MM.1S (cell line): ENCODE results near the gene AQP12A.

Experiments
- DNase-seq: peaks from one replicate; pipeline ENCODE4 v3.0.0-alpha.2; 2015
- H2AFZ ChIP-seq: fragments of 300-600 bp; sonication (generic); 2 replicates; pipeline ENCODE4 v1.6.0; 2016; ENCODE audit warnings: antibody characterized with exemption, low read length
- H3F3A ChIP-seq: fragments of 300-600 bp; sonication (generic); 2 replicates; pipeline ENCODE4 v1.6.1; 2016; ENCODE audit warnings: mild to moderate bottlenecking, antibody characterized with exemption, low read length, moderate library complexity, mixed read lengths; ENCODE audit not compliant: insufficient read depth
- H3K27ac ChIP-seq: fragments of 300-600 bp; sonication (generic); 2 replicates; pipeline ENCODE4 v1.5.1; 2016; ENCODE audit warnings: mild to moderate bottlenecking, low read length
- H3K27me3 ChIP-seq: fragments of 300-600 bp; sonication (generic); replicated peaks from 2 replicates; pipeline ENCODE4 v1.6.0; 2016; ENCODE audit warnings: low read length; ENCODE audit not compliant: insufficient read depth
- H3K36me3 ChIP-seq: fragments of 300-600 bp; sonication (generic); replicated peaks from 2 replicates; pipeline ENCODE4 v1.6.1; 2016; ENCODE audit warnings: mild to moderate bottlenecking, low read length, mixed read lengths; ENCODE audit not compliant: insufficient read depth
- H3K4me1 ChIP-seq: fragments of 300-600 bp; sonication (generic); 2 replicates; pipeline ENCODE4 v1.6.1; 2016; ENCODE audit warnings: low read length, mixed read lengths
- H3K4me2 ChIP-seq: fragments of 300-600 bp; sonication (generic); 2 replicates; pipeline ENCODE4 v1.6.0; 2016; ENCODE audit warnings: low read depth, low read length
- H3K4me3 ChIP-seq: fragments of 300-600 bp; sonication (generic); 2 replicates; pipeline ENCODE4 v1.5.1; 2016; ENCODE audit warnings: low read length, mixed read lengths
- H3K79me2 ChIP-seq: fragments of 300-600 bp; sonication (generic); 2 replicates; pipeline ENCODE4 v1.6.1; 2016; ENCODE audit warnings: mixed run types, low read length, mixed read lengths
- H3K9ac ChIP-seq: fragments of 300-600 bp; sonication (generic); 2 replicates; pipeline ENCODE4 v1.6.1; 2016; ENCODE audit warnings: low read length, mixed read lengths
- H3K9me2 ChIP-seq: fragments of 300-600 bp; sonication (generic); replicated peaks from 2 replicates; pipeline ENCODE4 v1.6.1; 2016; ENCODE audit warnings: mild to moderate bottlenecking, low read length, mixed read lengths; ENCODE audit not compliant: insufficient read depth
- H3K9me3 ChIP-seq: fragments of 300-600 bp; sonication (generic); replicated peaks from 2 replicates; pipeline ENCODE4 v1.6.1; 2016; ENCODE audit warnings: mild to moderate bottlenecking, low read length, mixed read lengths; ENCODE audit not compliant: insufficient read depth
- H4K20me1 ChIP-seq: fragments of 300-600 bp; sonication (generic); 2 replicates; pipeline ENCODE4 v1.6.1; 2016; ENCODE audit warnings: mild to moderate bottlenecking, low read length, moderate library complexity, mixed read lengths; ENCODE audit not compliant: insufficient read depth
- EZH2 ChIP-seq: fragments of 300-600 bp; sonication (generic); optimal IDR thresholded peaks from 2 replicates; pipeline ENCODE3; 2017; ENCODE audit warnings: low read depth, mild to moderate bottlenecking, antibody characterized with exemption, low read length, mixed read lengths
- EZH2phosphoT487 ChIP-seq: fragments of 300-600 bp; sonication (generic); IDR thresholded peaks from 2 replicates; pipeline ENCODE4 v1.6.1; 2018; ENCODE audit warnings: antibody characterized with exemption, low read length
- TF ChIP-seq, protein P1 (sequence below): fragments of 300-600 bp; sonication (generic); IDR thresholded peaks from 2 replicates; pipeline ENCODE4 v1.5.1; 2016; ENCODE audit warnings: antibody characterized with exemption, low read length, mixed read lengths

Gene AQP12A

DNA sequence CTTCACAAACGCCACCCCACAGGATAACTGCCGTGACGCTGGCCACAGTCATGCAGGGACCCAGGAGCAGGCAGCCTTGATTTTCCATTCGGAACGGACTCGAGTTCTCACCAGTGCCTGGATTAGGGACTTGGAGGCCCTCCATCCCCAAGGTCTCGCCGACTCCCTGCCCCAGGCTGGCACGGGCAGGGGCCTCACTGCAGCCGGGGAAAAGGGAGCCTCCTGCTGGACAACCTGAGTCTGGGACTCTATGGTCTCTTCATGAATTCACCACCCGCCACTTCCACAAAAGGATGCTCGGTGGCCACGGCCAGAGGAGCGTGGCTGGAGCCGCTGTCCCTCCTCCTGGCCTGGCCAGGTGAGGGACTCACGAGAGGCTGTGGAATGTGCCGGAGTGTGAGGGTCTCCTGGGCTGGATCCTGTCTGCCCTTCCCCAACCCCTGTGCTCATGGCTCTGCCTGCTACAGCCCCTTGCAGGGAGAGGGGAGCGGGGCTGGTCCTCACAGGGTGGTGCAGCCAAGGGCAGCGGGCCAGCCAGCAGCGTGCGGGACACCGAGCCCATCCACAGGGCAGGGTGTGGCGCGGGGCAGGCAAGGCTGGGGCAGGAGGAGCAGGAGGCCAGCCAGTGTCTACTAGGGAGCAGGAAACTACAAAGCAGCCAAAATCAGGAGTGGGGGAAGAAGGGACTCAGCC is 42.3 kb downstream of the AQP12A start:
- H3K36me3 ChIP-seq = no peaks in the 10 kb centered on the region
- H3K27ac ChIP-seq = no peak overlapping the region
- no peaks in the 10 kb centered on the region for H4K20me1 ChIP-seq
- H3K27me3 ChIP-seq = peaks cover 76% of the 10 kb centered on the region
- H3K79me2 ChIP-seq = no peaks in the 10 kb centered on the region
- H2AFZ ChIP-seq = no peak overlapping the region
- no peak overlapping the region for H3K9ac ChIP-seq
- DNase-seq = no peak
- H3F3A ChIP-seq = no peaks in the 10 kb centered on the region
- no peaks in the 10 kb centered on the region for H3K9me2 ChIP-seq
- TF ChIP-seq, protein P1, sequence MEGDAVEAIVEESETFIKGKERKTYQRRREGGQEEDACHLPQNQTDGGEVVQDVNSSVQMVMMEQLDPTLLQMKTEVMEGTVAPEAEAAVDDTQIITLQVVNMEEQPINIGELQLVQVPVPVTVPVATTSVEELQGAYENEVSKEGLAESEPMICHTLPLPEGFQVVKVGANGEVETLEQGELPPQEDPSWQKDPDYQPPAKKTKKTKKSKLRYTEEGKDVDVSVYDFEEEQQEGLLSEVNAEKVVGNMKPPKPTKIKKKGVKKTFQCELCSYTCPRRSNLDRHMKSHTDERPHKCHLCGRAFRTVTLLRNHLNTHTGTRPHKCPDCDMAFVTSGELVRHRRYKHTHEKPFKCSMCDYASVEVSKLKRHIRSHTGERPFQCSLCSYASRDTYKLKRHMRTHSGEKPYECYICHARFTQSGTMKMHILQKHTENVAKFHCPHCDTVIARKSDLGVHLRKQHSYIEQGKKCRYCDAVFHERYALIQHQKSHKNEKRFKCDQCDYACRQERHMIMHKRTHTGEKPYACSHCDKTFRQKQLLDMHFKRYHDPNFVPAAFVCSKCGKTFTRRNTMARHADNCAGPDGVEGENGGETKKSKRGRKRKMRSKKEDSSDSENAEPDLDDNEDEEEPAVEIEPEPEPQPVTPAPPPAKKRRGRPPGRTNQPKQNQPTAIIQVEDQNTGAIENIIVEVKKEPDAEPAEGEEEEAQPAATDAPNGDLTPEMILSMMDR = 0 out of 2 replicates have a peak, but pooled peaks have one; percentile 14
- TF ChIP-seq EZH2 = no peak
- no peak overlapping the region for H3K4me3 ChIP-seq
- H3K9me3 ChIP-seq = no peaks in the 10 kb centered on the region
- H3K4me1 ChIP-seq = no peaks in the 10 kb centered on the region
- H3K4me2 ChIP-seq = no peak overlapping the region

DNA sequence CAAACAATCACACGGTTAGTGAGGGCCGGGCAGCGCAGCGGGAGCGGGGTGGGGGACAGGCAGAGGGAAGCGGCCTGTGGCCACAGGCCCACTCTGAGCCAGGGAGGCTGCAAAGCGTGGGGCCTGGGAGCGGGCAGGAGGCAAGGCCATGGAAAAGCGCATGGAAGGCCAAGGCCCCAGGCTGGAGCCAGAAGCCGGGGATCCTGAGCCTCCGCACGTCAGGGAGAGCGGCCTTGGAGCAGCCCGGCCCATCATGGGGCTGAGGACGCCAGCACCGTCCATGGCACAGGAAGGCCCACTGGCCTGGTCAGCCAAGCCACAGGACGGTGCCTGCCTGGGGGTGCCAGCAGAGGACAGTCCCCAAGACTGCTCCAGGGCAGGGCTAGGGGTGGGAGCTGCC is 43.1 kb downstream of the AQP12A start:
- no peak overlapping the region for H3K9ac ChIP-seq
- TF ChIP-seq, protein P1 = no peak
- TF ChIP-seq EZH2phosphoT487 = no peak
- TF ChIP-seq EZH2 = no peak
- DNase-seq = no peak
- H3F3A ChIP-seq = no peaks in the 10 kb centered on the region
- H4K20me1 ChIP-seq = no peaks in the 10 kb centered on the region
- no peaks in the 10 kb centered on the region for H3K4me1 ChIP-seq
- no peak overlapping the region for H3K4me2 ChIP-seq
- H3K4me3 ChIP-seq = no peak overlapping the region
- no peak overlapping the region for H2AFZ ChIP-seq
- no peaks in the 10 kb centered on the region for H3K9me3 ChIP-seq
- no peaks in the 10 kb centered on the region for H3K9me2 ChIP-seq
- H3K79me2 ChIP-seq = no peaks in the 10 kb centered on the region
- H3K27me3 ChIP-seq = peaks cover 83% of the 10 kb centered on the region
- no peaks in the 10 kb centered on the region for H3K36me3 ChIP-seq
- H3K27ac ChIP-seq = no peak overlapping the region

DNA sequence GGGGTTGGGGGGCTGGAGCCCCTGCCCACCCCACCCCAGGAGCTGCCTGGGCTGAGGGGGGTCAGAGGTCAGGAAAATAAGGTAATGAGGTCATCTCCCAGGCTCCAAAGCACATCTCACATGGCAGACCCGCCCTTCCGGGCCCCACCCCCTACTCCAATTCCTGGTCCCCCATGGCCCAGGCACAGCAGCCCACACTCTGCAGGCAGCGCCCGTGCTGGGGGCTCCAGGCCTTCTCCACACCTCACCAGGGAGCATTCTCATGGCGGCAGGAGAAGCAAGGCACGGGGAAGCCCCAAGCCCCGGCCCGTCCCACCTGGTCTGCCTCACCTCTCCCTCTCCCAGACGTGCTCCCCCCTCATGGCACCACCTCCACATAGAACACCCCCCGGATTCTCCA is 43.8 kb downstream of the AQP12A start:
- H3K27me3 ChIP-seq = peaks cover 79% of the 10 kb centered on the region

More for the DNA sequence above, 43.8 kb downstream of the AQP12A start:
- no peaks in the 10 kb centered on the region for H3K36me3 ChIP-seq
- H3K9me2 ChIP-seq = no peaks in the 10 kb centered on the region
- TF ChIP-seq, protein P1 = no peak
- no peak for TF ChIP-seq EZH2phosphoT487
- no peak for TF ChIP-seq EZH2
- H3K9me3 ChIP-seq = no peaks in the 10 kb centered on the region
- H3K27ac ChIP-seq = no peak overlapping the region
- H3F3A ChIP-seq = no peaks in the 10 kb centered on the region
- no peak overlapping the region for H2AFZ ChIP-seq
- H4K20me1 ChIP-seq = no peaks in the 10 kb centered on the region
- no peaks in the 10 kb centered on the region for H3K79me2 ChIP-seq
- H3K4me1 ChIP-seq = no peaks in the 10 kb centered on the region
- no peak overlapping the region for H3K4me2 ChIP-seq
- no peak overlapping the region for H3K9ac ChIP-seq
- no peak for DNase-seq
- H3K4me3 ChIP-seq = no peak overlapping the region
